K562 treated with DMSO at 1 percent for 4 hours (cell line): ENCODE measurements around the gene RCL1. TPM values are rescaled to one million over a fixed set of nuclear protein-coding genes. Genes with fewer than 3 reads are reported as not detected.

Experiments used
- total RNA-seq: library from RNA; unstranded; fragments of 300-600 nt; gene quantifications from 2 replicates; pipeline ENCODE4 v1.2.3, GENCODE V29; 2022; ENCODE audit not compliant: insufficient read depth

Gene RCL1, protein sequence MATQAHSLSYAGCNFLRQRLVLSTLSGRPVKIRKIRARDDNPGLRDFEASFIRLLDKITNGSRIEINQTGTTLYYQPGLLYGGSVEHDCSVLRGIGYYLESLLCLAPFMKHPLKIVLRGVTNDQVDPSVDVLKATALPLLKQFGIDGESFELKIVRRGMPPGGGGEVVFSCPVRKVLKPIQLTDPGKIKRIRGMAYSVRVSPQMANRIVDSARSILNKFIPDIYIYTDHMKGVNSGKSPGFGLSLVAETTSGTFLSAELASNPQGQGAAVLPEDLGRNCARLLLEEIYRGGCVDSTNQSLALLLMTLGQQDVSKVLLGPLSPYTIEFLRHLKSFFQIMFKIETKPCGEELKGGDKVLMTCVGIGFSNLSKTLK
- total RNA-seq, result 12.1 and 15.0 TPM in 2 replicates

DNA sequence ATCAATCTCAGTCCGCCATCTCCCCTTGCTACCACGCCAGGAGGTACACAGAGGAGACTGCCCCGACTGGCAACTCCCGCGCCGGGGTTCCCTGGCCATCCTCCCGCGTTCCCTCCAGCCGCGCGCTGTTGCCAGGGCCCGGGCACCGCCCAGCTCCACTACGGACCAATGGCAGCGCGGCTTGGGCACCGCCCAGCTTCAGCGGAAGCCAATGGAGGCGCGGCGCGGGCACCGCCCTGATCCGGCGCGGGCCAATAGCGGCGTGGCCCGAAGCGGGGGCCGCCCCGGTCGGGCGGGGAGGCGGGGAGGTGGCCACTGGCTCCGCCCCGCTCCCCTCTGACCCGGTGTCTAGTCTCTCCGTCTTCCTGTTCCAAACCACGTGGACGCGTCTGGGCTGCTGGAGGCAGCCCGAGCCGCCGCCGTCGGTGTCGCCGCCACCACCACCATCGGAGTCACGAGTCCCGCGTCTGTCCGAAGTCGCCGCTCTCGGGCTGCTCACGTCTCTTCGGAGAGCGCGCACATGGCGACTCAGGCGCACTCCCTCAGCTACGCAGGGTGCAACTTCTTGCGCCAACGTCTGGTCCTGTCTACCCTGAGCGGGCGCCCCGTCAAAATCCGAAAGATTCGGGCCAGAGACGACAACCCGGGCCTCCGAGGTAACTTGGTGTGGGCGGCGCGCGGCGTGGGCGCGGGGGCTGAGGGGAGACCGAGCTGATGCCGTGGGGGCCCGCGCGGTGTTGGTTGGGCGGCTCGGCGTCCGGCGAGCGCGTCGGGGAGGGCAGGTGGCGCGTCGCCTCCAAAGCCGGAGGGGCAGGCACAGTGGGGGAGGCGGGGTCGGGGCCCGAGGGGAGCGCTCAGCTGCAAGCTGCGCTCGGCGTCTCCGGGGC is at the start of gene RCL1:
Gene RCL1 (plus strand): TSS at position 373 of the 887 bp plus-strand sequence. CDS start 148 bp downstream, at position 521.

Other genes starting within 250 kb of the RCL1 start
- 2.7 and 5.4 TPM in 2 replicates for gene PLPP6, start 130.7 kb upstream of the RCL1 start, total RNA-seq
- not detected in 2 replicates for gene SPATA6L, start 126.5 kb upstream of the RCL1 start, total RNA-seq
- gene CDC37L1, start 113.4 kb upstream of the RCL1 start, total RNA-seq, result 4.4 and 7.6 TPM in 2 replicates
- gene AK3, start 51.7 kb upstream of the RCL1 start, total RNA-seq, result 20.5 and 22.5 TPM in 2 replicates
- 5.7 and 6.9 TPM in 2 replicates for gene JAK2, start 192.3 kb downstream of the RCL1 start, total RNA-seq